ENCODE data around the gene CAMTA1. TPM values are rescaled to one million over a fixed set of nuclear protein-coding genes. Genes with fewer than 3 reads are reported as not detected.
A peak's percentile ranks its signal among the peaks of the same experiment; 100 is the strongest.

CAMTA1 gene
- total RNA-seq, 1 donor from 2014 or later: 62.9 TPM

GRCh38 chr1:7060745-7061144 lies 275.5 kb downstream of the CAMTA1 start:
- Histone ChIP-seq H3K4me1 (no peaks in the 10 kb centered on the region), H3K36me3 (no peaks in the 10 kb centered on the region), H3K4me3 (no peak overlapping the region), H3K9me3 (no peaks in the 10 kb centered on the region), H3K27me3 (no peaks in the 10 kb centered on the region), H3K27ac (no peak overlapping the region)
- no peak for DNase-seq (ENCODE audit: extremely low spot score in 2 of 2)
- intact Hi-C loops (cut with DNase I): no loop called here
- no peak for TF ChIP-seq POLR2AphosphoS5 (IDR thresholded peaks at IDR 0.05; ENCODE audit: insufficient read depth in 1 of 2, low read depth in 1 of 2)
- no peak for TF ChIP-seq POLR2A (IDR thresholded peaks at IDR 0.05)
- no peak for TF ChIP-seq CTCF (IDR thresholded peaks at IDR 0.05)

GRCh38 chr1:7062346-7063061 lies 277.2 kb downstream of the CAMTA1 start:
- Histone ChIP-seq H3K4me3 (no peak overlapping the region), H3K36me3 (no peaks in the 10 kb centered on the region), H3K27me3 (no peaks in the 10 kb centered on the region), H3K27ac (no peak overlapping the region), H3K4me1 (no peaks in the 10 kb centered on the region), H3K9me3 (no peaks in the 10 kb centered on the region)
- no peak for DNase-seq (ENCODE audit: extremely low spot score in 2 of 2)
- TF ChIP-seq CTCF (IDR thresholded peaks at IDR 0.05): no peak
- TF ChIP-seq POLR2A (IDR thresholded peaks at IDR 0.05): no peak
- no peak for TF ChIP-seq POLR2AphosphoS5 (IDR thresholded peaks at IDR 0.05; ENCODE audit: insufficient read depth in 1 of 2, low read depth in 1 of 2)
- intact Hi-C loops (cut with DNase I): no loop called here

GRCh38 chr1:7063981-7064380 lies 278.7 kb downstream of the CAMTA1 start:
- H3K27ac ChIP-seq: no peak overlapping the region
- no peaks in the 10 kb centered on the region for H3K36me3 ChIP-seq
- TF ChIP-seq CTCF (IDR thresholded peaks at IDR 0.05) (no peak), POLR2AphosphoS5 (IDR thresholded peaks at IDR 0.05; ENCODE audit: insufficient read depth in 1 of 2, low read depth in 1 of 2) (no peak), POLR2A (IDR thresholded peaks at IDR 0.05) (no peak)
- no peaks in the 10 kb centered on the region for H3K27me3 ChIP-seq
- H3K4me3 ChIP-seq: no peak overlapping the region
- intact Hi-C loops (cut with DNase I): no loop called here
- H3K9me3 ChIP-seq: no peaks in the 10 kb centered on the region
- no peaks in the 10 kb centered on the region for H3K4me1 ChIP-seq
- DNase-seq (ENCODE audit: extremely low spot score in 2 of 2): no peak

- TF ChIP-seq POLR2AphosphoS5 (IDR thresholded peaks at IDR 0.05; ENCODE audit: insufficient read depth in 1 of 2, low read depth in 1 of 2) (no peak), POLR2A (IDR thresholded peaks at IDR 0.05) (no peak), CTCF (IDR thresholded peaks at IDR 0.05) (no peak)
- H3K27ac ChIP-seq: no peak overlapping the region
- intact Hi-C loops (cut with DNase I): loop anchor here (5.0 kb wide), 1 partner anchor 341 kb away; no protein-coding TSS in a partner anchor
Measured at GRCh38 chr1:7068552-7068951, 283.3 kb downstream of the CAMTA1 start.

GRCh38 chr1:7069931-7070330 lies 284.7 kb downstream of the CAMTA1 start:
- peak overlapping the region; percentile 30 to 32 for H3K4me3 ChIP-seq
- DNase-seq (ENCODE audit: extremely low spot score in 2 of 2): no peak
- H3K9me3 ChIP-seq: no peaks in the 10 kb centered on the region
- intact Hi-C loops (cut with DNase I): loop anchor here (5.0 kb wide), 1 partner anchor 343 kb away; no protein-coding TSS in a partner anchor
- no peaks in the 10 kb centered on the region for H3K27me3 ChIP-seq
- no peaks in the 10 kb centered on the region for H3K36me3 ChIP-seq
- TF ChIP-seq CTCF (IDR thresholded peaks at IDR 0.05): no peak
- no peak for TF ChIP-seq POLR2A (IDR thresholded peaks at IDR 0.05)
- no peak for TF ChIP-seq POLR2AphosphoS5 (IDR thresholded peaks at IDR 0.05; ENCODE audit: insufficient read depth in 1 of 2, low read depth in 1 of 2)
- H3K4me1 ChIP-seq: peaks cover 9% of the 10 kb centered on the region
- H3K27ac ChIP-seq: no peak overlapping the region

More at GRCh38 chr1:7068552-7068951, 283.3 kb downstream of the CAMTA1 start:
- no peaks in the 10 kb centered on the region for H3K36me3 ChIP-seq
- H3K4me3 ChIP-seq: no peak overlapping the region
- no peaks in the 10 kb centered on the region for H3K27me3 ChIP-seq
- H3K9me3 ChIP-seq: no peaks in the 10 kb centered on the region
- peaks cover 9% of the 10 kb centered on the region for H3K4me1 ChIP-seq
- no peak for DNase-seq (ENCODE audit: extremely low spot score in 2 of 2)
